ENCODE measurements around the gene TRIM17.

The TRIM17 gene

DNA sequence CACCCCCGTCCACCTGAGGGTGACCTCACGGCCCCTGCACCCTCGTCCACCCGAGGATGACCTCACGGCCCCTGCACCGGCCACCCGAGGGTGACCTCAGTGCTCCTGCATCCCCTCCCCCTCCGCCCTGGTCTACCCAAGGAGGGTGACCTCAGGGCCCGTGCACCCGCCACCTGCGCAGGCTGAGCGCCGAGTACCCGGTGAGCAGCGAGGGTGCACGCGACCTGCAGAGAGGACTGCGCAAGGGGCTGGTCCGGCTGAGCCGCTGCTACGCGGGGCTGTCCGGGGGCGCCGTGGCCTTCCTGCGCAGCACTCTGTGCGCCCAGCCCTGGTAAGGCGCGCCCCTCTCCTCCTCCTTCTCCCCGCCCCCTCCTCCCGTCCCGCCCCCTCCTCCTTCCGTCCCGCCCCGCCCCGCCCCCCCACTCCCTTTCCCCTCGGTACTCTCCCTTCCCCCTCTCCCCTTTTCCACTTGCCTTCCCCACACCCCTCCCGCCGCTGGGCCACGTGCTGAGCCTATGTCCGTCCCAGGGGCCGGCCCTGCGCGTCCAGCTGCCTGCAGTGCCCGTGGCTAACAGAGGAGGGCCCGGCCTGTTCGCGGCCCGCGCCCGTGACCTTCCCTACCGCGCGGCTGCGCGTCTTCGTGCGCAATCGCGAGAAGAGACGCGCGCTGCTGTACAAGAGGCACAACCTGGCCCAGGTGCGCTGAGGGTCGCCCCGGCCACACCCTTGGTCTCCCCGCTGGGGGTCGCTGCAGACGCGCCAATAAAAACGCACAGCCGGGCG is 38.4 kb downstream of the TRIM17 start:
- peak; percentile 43 for DNase-seq (ENCODE audit: low read depth)

DNA sequence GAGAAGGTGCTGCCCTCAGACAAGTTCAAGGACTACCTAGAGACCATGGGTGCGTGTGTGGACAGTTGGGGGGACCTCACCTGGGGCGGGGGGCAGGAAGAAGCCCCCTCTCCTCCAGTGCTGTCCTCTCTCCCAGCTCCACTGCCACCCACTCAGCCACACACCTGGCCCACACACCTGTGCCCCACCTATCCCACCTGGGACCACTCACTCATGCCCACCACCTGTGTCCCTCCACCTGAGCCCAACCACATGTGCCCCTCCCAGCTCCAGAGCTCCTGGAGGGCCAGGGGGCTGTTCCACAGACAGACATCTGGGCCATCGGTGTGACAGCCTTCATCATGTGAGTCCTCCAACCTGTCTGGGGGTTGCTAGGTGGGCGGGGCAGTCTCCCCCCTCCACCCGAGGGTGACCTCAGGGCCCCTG is 39.0 kb downstream of the TRIM17 start:
- no peak for DNase-seq (ENCODE audit: low read depth)

DNA sequence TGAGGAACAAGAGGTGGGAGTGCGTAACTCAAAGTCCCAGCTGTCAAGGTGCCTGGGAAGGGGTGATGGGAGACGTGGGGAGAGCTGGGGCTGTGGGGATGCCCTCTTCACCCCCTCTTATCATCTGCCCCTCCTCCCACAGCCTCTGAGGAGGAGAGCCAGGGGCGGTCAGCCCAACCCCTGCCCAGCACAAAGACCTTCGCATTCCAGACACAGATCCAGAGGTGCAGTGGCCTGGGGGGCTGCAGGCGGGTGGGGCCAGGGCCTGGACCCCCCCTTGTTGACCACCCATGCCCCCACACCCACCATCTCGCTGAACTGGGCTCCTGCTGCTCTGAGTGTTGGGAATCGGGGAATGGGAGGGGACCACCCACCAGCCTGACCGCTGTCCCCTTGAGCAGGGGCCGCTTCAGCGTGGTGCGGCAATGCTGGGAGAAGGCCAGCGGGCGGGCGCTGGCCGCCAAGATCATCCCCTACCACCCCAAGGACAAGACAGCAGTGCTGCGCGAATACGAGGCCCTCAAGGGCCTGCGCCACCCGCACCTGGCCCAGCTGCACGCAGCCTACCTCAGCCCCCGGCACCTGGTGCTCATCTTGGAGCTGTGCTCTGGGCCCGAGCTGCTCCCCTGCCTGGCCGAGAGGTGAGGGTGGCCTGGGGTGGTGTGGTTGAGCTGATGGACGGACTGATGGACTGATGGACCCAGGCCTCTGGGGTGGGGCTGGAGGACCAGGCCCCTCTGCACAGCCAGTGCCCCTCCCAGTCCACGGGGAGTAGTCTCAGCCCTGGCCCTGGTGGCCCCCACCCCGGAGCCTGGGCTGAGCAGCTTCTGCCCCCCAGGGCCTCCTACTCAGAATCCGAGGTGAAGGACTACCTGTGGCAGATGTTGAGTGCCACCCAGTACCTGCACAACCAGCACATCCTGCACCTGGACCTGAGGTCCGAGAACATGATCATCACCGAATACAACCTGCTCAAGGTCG is 39.7 kb downstream of the TRIM17 start:
- no peak for DNase-seq (ENCODE audit: low read depth)

DNA sequence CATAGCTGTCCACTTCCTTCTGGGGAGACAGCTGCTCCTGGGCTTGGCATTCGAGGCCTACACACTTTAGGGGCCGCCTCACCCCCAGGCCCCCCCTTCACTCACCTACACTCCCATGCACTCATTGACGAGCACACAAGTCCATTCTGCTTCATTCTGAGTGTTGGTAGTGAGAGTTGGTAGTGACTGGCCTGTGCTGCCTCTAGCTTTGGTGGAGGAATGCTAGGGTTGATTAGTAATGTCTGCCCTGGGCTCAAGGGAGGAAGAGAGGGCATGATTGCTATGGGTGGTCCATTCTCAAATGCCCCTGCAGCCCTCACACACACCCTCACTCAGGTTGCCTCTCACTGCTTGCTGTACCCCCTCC is 40.4 kb downstream of the TRIM17 start:
- no peak for DNase-seq (ENCODE audit: low read depth)

DNA sequence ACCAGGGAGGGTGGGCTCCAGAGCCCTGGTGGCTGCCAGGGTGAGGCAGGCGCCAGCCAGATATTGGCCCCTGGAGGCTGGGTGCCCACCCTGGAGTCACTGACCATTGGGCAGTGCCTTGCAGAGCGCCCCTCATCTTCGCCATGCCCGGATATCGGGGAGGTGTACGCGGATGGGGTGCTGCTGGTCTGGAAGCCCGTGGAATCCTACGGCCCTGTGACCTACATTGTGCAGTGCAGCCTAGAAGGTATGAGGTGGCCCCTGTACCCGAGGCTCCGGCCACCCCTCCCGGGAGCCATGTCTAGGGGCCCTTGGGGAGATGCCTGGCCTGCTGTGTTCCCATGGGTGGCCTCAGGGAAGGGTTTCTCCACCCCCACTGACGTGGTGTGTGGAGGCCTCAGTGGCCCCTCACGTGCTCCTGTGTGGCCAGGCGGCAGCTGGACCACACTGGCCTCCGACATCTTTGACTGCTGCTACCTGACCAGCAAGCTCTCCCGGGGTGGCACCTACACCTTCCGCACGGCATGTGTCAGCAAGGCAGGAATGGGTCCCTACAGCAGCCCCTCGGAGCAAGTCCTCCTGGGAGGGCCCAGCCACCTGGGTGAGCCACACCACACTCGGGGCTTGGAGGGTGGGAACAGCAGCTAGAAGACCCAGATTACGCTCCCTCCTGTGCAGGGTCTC is 40.9 kb downstream of the TRIM17 start:
- no peak for DNase-seq (ENCODE audit: low read depth)

DNA sequence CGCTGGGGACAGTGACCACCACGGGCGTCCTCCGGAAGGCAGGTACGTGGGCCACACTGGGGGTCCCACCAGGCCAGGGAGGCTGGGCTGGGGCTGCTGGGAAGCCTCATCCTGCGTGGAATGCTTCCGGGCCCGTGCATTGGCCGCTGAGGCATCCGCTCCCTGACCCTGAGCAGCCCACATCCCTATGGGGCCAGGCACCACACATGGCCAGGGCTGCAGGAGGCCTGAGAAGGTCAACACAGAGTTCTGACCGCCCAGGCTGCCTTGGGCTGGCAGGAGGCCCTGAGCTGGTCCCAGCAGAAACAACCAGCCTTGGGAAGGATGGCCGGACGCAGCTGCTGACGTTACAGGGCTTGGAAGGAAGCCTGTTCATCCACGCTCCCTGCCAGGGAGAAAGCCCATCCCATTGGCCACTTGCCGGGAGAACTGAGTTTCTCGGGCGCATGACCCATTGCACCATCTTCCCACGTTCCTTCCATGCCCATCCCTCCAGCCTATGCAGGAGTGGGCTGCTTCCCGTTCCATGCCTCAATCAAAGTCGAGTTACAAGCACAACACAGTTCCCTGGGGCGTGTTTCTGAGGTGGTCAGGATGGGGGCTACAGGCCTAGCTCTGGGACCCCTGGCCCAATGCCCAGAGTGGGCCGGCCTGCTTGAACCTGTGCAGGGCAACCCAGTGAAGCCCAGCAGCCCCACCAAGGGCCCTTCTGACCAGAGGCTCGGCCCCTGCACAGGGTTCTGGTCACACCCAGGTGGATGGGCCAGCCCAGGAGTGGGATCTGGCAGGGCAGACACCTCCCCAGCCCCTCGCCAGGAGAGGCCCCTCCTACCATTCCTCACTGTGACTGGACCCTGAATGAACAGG is 41.7 kb downstream of the TRIM17 start:
- DNase-seq (ENCODE audit: low read depth), result peak; percentile 97

DNA sequence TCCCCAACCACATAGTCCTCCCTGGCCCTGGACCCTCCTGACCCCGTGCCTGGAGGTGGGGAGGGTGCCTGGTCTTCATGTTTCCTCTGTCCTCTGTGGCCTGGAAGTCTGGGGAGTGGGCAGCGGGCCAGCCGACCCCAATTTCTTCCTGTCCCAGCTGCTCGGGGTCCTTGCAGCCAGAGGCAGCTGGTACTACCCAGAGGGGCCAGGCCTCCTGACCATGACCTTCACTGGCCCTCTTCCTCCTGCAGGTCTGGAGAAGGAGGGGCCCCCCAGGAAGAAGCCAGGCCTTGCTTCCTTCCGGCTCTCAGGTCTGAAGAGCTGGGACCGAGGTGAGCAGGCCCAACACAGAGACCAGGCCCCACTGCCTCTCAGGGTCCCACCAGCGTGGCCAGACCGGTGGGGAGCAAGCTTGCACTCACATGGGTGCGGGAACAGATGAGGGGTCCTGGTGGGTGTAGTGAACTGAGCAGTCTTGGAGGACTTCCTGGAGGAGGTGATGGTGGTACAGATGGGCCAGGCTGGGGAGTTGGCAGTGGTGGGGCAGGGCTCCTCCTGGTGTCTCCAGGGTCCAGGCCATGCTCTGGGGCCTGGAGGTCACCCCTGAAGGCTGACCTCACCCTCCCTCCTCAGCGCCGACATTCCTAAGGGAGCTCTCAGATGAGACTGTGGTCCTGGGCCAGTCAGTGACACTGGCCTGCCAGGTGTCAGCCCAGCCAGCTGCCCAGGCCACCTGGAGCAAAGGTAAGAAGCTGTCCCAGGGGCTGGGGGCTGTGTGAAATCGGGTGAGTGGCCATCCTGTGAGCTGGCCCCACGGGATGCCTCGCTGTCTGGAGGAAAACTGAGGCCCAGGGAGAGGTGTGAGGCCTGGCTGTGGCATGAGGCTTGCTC is 42.7 kb downstream of the TRIM17 start:
- no peak for DNase-seq (ENCODE audit: low read depth)

DNA sequence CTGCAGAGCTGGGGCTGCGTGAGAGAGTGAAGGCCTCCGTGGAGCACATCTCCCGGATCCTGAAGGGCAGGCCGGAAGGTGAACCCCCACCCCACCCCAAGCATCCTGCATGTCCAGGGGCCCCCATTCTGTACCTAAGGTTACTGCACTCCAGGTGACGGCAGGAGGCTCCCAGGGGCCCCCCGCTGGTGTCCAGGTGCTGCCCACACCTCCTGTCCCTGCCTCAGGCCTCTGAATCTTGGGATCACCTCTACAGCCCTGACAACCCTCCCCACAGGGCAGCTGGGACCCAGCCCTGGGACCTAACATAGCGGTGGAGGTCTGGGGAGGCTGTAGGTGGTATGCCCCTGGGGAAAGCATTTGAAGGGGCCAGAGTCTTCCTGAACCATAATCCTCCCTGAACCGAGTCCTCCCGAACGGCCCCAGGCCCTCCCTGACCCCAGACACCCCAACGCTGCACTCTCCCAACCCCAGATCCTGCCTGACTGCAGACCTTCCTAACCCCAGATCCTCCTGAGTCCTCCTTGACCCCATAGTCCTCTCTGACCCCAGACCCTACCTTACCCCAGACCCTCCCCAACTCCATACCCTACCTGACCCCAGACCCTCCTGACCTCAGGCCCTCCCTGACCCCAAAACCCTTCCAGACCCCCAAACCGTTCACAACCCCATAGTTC is 43.5 kb downstream of the TRIM17 start:
- no peak for DNase-seq (ENCODE audit: low read depth)

DNA sequence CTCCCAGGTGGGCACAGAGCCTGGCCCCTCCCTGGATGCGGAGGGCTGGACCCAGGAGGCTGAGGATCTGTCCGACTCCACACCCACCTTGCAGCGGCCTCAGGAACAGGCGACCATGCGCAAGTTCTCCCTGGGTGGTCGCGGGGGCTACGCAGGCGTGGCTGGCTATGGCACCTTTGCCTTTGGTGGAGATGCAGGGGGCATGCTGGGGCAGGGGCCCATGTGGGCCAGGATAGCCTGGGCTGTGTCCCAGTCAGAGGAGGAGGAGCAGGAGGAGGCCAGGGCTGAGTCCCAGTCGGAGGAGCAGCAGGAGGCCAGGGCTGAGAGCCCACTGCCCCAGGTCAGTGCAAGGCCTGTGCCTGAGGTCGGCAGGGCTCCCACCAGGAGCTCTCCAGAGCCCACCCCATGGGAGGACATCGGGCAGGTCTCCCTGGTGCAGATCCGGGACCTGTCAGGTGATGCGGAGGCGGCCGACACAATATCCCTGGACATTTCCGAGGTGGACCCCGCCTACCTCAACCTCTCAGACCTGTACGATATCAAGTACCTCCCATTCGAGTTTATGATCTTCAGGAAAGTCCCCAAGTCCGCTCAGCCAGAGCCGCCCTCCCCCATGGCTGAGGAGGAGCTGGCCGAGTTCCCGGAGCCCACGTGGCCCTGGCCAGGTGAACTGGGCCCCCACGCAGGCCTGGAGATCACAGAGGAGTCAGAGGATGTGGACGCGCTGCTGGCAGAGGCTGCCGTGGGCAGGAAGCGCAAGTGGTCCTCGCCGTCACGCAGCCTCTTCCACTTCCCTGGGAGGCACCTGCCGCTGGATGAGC is 44.3 kb downstream of the TRIM17 start:
- no peak for DNase-seq (ENCODE audit: low read depth)

DNA sequence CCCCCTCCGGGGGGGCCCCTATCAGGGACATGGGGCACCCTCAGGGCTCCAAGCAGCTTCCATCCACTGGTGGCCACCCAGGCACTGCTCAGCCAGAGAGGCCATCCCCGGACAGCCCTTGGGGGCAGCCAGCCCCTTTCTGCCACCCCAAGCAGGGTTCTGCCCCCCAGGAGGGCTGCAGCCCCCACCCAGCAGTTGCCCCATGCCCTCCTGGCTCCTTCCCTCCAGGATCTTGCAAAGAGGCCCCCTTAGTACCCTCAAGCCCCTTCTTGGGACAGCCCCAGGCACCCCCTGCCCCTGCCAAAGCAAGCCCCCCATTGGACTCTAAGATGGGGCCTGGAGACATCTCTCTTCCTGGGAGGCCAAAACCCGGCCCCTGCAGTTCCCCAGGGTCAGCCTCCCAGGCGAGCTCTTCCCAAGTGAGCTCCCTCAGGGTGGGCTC is 44.9 kb downstream of the TRIM17 start:
- DNase-seq (ENCODE audit: low read depth), result no peak

DNA sequence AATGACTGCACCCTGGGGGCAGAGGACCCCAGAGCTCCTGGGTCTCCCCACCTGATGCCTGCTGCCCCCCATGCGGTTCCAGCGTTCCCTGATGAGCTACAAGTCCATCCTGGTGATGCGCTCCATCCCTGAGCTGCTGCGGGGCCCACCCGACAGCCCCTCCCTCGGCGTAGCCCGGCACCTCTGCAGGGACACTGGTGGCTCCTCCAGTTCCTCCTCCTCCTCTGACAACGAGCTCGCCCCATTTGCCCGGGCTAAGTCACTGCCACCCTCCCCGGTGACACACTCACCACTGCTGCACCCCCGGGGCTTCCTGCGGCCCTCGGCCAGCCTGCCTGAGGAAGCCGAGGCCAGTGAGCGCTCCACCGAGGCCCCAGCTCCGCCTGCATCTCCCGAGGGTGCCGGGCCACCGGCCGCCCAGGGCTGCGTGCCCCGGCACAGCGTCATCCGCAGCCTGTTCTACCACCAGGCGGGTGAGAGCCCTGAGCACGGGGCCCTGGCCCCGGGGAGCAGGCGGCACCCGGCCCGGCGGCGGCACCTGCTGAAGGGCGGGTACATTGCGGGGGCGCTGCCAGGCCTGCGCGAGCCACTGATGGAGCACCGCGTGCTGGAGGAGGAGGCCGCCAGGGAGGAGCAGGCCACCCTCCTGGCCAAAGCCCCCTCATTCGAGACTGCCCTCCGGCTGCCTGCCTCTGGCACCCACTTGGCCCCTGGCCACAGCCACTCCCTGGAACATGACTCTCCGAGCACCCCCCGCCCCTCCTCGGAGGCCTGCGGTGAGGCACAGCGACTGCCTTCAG is 45.5 kb downstream of the TRIM17 start:
- no peak for DNase-seq (ENCODE audit: low read depth)

DNA sequence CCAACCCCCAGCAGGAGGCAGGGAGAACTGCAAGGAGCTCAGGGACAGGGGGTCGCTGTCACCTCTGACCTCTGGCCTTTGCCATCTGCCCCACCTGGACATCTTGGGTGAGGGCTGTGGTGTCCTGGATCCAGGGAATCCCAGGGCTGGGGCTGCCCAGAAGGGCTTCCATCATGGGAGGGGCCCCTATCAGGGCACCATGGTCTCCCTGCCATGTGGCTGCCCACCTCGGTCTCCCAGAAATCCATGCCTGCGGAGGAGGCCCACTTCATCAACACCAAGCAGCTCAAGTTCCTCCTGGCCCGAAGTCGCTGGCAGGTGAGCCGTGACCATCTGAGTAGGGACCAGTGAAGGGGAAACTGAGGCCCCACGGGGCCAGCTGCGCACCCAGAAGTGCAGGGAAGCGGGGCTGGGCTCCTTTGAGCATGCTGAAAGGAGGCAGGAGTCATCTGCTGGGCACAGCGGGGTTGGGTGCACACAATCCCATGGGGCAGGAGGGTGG is 46.2 kb downstream of the TRIM17 start:
- no peak for DNase-seq (ENCODE audit: low read depth)

DNA sequence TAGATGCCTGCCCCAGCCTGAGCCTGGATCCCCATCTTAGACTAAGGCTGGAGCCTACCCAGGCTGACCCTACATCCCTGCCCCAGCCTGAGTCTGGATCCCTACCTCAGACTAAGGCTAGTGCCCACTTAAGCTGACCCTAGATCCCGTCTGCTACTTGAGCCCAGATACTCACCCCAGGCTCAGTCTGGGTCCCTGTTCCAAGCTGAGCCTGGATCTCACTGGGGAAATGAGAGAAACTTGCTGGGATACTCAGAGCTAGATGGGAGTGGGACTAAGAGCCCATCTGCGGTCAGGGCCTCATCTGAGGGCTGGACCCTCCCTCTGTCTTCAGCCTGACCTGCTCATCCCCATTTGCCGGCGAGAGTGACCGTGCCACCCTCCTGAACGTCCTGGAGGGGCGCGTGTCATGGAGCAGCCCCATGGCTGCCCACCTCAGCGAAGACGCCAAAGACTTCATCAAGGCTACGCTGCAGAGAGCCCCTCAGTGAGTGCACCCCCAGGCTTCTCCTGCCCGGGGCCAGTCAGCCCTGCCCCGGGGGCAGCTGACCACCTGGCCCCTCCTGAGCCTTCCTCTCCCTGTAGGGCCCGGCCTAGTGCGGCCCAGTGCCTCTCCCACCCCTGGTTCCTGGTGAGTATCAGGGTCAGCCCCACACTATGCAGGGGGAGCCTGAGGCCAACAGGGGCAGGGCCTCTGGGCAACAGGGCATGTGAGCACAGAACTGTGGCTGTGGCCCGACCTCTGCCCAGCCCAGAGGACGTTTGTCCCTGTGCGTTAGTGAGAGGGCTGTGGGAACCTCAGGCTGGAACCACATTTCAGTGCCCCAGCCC is 46.8 kb downstream of the TRIM17 start:
- DNase-seq (ENCODE audit: low read depth), result no peak

DNA sequence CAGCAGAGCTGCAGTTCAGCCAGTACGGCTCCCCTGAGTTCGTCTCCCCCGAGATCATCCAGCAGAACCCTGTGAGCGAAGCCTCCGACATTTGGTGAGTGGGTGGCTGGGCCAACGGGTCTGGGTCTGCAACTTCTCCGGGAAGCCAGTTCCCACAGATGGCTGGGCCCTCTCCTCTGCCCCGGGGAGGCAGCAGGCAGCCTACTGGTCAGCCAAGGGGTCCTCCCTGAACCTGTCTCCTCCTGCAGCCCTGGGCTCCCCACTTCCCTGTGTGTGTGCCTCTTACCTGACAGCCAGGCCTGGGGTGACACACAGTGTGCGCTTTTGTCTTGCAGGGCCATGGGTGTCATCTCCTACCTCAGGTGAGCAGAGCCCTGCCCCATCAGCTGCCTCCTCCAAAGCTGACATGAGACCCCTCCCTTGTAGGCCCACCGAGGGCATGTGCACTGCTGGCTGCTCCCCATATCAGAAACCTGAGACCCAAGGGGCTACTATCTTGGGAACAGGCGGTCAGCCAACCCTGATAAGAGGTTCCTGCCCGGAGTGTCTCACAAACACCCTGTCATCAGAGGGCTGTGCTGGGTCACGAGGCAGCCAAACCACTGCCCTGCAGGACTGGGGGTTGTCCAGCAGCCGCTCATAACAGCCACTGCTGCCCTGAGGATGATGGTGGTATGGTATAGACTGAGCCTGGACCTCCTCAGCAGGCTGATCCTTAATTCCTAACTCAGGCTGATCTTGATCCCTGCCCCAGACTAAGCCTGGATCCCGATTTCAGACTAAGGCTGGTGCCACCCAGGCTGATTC is 47.7 kb downstream of the TRIM17 start:
- no peak for DNase-seq (ENCODE audit: low read depth)

DNA sequence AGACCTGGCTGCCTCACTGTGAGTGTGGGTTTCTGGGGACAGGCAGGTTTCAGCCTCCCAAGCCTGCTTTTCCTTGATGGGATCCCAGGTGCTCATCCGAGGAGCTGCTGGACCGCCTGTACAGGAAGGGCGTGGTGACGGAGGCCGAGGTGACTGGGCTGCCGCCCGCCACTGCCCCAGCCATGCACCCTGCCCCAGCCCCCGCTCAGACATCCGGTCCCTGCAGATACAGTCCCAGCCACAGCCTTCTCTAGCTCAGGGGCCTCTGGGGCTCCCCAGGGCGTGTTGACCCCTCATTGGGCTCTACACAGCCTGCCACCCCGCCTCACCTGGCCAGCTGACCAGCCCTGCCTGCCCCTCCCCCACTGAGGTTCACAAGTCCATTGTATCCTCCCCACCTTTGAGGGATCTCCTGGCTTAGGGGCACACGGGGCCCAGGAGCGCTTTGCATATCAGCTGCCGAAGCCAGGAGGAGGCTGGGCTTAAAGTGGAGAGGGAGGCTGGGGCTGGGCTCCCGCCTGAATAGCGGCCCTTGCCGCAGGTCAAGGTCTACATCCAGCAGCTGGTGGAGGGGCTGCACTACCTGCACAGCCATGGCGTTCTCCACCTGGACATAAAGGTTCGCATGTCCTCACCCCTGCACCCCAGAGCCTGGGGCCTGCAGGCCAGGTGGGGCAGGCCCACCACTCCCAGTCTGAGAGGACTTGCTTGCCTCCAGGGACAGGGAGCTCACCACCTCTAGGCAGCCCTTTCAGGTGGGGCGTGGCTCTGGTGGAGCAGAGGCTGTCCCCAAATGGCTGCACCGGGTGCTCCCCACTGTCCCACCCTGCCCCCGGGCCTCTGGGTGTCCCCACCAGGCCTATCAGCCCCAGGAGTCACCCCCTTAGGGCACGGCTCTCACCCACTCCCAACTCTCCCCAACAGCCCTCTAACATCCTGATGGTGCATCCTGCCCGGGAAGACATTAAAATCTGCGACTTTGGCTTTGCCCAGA is 48.6 kb downstream of the TRIM17 start:
- DNase-seq (ENCODE audit: low read depth), result no peak

Measured in stromal cell of bone marrow (primary cell).